GM12878 (cell line): ENCODE results near the gene SMG9. TPM values are rescaled to one million over a fixed set of nuclear protein-coding genes. Genes with fewer than 3 reads are reported as not detected.

ENCODE experiments used
- CBX5 ChIP-seq: sonication (generic); IDR thresholded peaks from 2 replicates; pipeline ENCODE4 v1.6.1; 2016; ENCODE audit warnings: low read depth, moderate library complexity, mild to moderate bottlenecking, inconsistent platforms
- CREM ChIP-seq: IDR thresholded peaks from 2 replicates; pipeline ENCODE4 v1.6.1; 2014; ENCODE audit warnings: antibody characterized with exemption, low read depth
- FOXM1 ChIP-seq: IDR thresholded peaks from 2 replicates; pipeline ENCODE4 v1.6.1; 2012; ENCODE audit warnings: low read depth, mild to moderate bottlenecking, inconsistent platforms, low read length, moderate library complexity
- KLF5 ChIP-seq: fragments of 450-650 bp; IDR thresholded peaks from 2 replicates; pipeline ENCODE4 v1.6.1; 2014; ENCODE audit warnings: mild to moderate bottlenecking; ENCODE audit not compliant: partially characterized antibody
- LARP7 ChIP-seq: fragments of 450-650 bp; IDR thresholded peaks from 2 replicates; pipeline ENCODE4 v1.6.1; 2017; ENCODE audit warnings: mild to moderate bottlenecking
- MEF2B ChIP-seq: fragments of 450-650 bp; IDR thresholded peaks from 2 replicates; pipeline ENCODE4 v1.6.1; 2018; ENCODE audit warnings: mild to moderate bottlenecking, moderate library complexity; ENCODE audit not compliant: partially characterized antibody, poor library complexity, severe bottlenecking
- NFYB ChIP-seq: IDR thresholded peaks from 2 replicates; pipeline ENCODE4 v1.6.1; 2011; ENCODE audit warnings: low read depth, mild to moderate bottlenecking, low read length, improper control_type of control experiment, moderate library complexity; ENCODE audit not compliant: insufficient read depth
- POU2F2 ChIP-seq: IDR thresholded peaks from 3 replicates; pipeline ENCODE4 v1.6.1; 2011; ENCODE audit warnings: low read depth, mild to moderate bottlenecking, low read length, borderline replicate concordance
- SP1 ChIP-seq: IDR thresholded peaks from one replicate; pipeline ENCODE4 v1.6.1; 2011; ENCODE audit warnings: low read depth, low read length
- SPI1 ChIP-seq: IDR thresholded peaks from 2 replicates; pipeline ENCODE4 v1.6.1; 2011; ENCODE audit warnings: low read depth, mild to moderate bottlenecking, low read length, moderate library complexity, borderline replicate concordance; ENCODE audit not compliant: insufficient read depth
- ZNF217 ChIP-seq: fragments of 450-650 bp; IDR thresholded peaks from 2 replicates; pipeline ENCODE4 v1.6.1; 2017; ENCODE audit warnings: antibody characterized with exemption, mild to moderate bottlenecking
- ZZZ3 ChIP-seq: IDR thresholded peaks from 2 replicates; pipeline ENCODE4 v1.6.1; 2011; ENCODE audit warnings: low read depth; ENCODE audit not compliant: control insufficient read depth, insufficient read length
- polyA plus RNA-seq, 11 experiments: library from polyadenylated mRNA; depleted of rRNA in 4 of 11; unstranded in 6 of 11; stranded (reverse) in 5 of 11; fragments of >200 nt; fragmentation: Nextera tagmentation in 4 of 11; fragmentation: Illumina TruSeq in 1 of 11; extraction: Ambion mirVana in 4 of 11; extraction: Trizol in 1 of 11; gene quantifications; 1 replicate in 1 of 11; 2 replicates in 10 of 11; pipeline versions ENCODE4 v1.2.1 to v1.2.3, GENCODE V29; 2011 to 2016; ENCODE audit warnings: inconsistent platforms in 2 of 11, missing spikeins in 2 of 11, low read depth in 1 of 11
- total RNA-seq, 4 experiments: library from RNA; depleted of rRNA in 3 of 4; stranded (reverse); fragments of >200 nt in 3 of 4; fragmentation: Illumina TruSeq in 1 of 4; extraction: Trizol in 1 of 4; gene quantifications; 2 replicates each; pipeline versions ENCODE4 v1.2.1 to v1.2.3, GENCODE V29; 2013 to 2021
- TF ChIP-seq, protein P1 (sequence below): IDR thresholded peaks from 2 replicates; pipeline ENCODE4 v1.6.1; 2011; ENCODE audit warnings: borderline replicate concordance, low read depth, mild to moderate bottlenecking, moderate library complexity, mixed read lengths, low read length; ENCODE audit not compliant: insufficient read depth; ENCODE audit errors: extremely low read length
- TF ChIP-seq, protein P2 (sequence below): IDR thresholded peaks from 2 replicates; pipeline ENCODE4 v1.6.1; 2011; ENCODE audit warnings: mild to moderate bottlenecking, low read depth, low read length, moderate library complexity; ENCODE audit not compliant: insufficient replicate concordance
- TF ChIP-seq, protein P3 (sequence below): fragments of 450-650 bp; conservative IDR thresholded peaks from 2 replicates; pipeline ENCODE4 v1.6.1; 2017; ENCODE audit warnings: mild to moderate bottlenecking, moderate library complexity

The SMG9 gene
- total and polyA plus RNA-seq, 10 of the 15 experiments (the other 5 are each of a cell fraction or from before 2014, with no cell fraction given): 0.69 to 52.2 (median 28.1) TPM

DNA sequence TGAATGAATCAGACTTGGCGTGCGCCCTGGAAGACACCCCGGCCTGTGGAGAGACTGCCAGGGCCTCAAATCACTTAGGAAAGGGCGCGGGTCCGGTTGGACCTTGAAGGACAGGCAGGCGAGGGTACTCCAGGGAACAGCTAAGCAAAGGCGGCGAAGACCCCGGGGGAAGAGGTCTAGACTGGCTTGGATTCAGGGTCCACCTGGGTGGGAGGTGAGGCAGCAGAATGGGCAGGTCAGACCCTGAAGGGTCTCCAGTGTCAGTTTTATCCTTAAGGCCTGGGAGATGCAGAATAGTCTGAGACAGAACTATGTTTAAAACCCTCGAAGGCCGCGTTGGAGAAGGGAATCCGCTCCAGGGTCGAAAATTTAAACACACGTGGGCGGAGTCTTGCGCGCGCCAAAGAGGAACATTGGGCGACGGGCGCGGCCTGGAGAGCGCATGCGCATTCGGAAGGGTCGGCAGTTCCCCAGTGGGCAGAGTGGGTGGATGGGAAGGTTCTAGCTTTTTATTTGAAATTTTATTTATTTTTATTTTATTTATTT lies 567 bp upstream of the SMG9 start (continued):
- TF ChIP-seq NFYB (peak; percentile 79; the same call in 1 of the 2 replicates), SPI1 (0 out of 2 replicates have a peak, but pooled peaks have one; percentile 18), KLF5 (peak; percentile 62), FOXM1 (peak; percentile 28; the same call in 1 of the 2 replicates), CREM (no peak), SP1 (peak; percentile 27), ZNF217 (no peak), POU2F2 (0 out of 3 replicates have a peak, but pooled peaks have one; percentile 26), MEF2B (no peak), LARP7 (peak; percentile 86), CBX5 (no peak), ZZZ3 (no peak)
- TF ChIP-seq, protein P1, sequence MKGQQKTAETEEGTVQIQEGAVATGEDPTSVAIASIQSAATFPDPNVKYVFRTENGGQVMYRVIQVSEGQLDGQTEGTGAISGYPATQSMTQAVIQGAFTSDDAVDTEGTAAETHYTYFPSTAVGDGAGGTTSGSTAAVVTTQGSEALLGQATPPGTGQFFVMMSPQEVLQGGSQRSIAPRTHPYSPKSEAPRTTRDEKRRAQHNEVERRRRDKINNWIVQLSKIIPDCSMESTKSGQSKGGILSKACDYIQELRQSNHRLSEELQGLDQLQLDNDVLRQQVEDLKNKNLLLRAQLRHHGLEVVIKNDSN: no peak
- TF ChIP-seq, protein P2, sequence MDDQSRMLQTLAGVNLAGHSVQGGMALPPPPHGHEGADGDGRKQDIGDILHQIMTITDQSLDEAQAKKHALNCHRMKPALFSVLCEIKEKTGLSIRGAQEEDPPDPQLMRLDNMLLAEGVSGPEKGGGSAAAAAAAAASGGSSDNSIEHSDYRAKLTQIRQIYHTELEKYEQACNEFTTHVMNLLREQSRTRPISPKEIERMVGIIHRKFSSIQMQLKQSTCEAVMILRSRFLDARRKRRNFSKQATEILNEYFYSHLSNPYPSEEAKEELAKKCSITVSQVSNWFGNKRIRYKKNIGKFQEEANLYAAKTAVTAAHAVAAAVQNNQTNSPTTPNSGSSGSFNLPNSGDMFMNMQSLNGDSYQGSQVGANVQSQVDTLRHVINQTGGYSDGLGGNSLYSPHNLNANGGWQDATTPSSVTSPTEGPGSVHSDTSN: no peak
- TF ChIP-seq, protein P3, sequence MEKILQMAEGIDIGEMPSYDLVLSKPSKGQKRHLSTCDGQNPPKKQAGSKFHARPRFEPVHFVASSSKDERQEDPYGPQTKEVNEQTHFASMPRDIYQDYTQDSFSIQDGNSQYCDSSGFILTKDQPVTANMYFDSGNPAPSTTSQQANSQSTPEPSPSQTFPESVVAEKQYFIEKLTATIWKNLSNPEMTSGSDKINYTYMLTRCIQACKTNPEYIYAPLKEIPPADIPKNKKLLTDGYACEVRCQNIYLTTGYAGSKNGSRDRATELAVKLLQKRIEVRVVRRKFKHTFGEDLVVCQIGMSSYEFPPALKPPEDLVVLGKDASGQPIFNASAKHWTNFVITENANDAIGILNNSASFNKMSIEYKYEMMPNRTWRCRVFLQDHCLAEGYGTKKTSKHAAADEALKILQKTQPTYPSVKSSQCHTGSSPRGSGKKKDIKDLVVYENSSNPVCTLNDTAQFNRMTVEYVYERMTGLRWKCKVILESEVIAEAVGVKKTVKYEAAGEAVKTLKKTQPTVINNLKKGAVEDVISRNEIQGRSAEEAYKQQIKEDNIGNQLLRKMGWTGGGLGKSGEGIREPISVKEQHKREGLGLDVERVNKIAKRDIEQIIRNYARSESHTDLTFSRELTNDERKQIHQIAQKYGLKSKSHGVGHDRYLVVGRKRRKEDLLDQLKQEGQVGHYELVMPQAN: peak; percentile 91
